IPS-NIHi11 (cell line): Measurements from ENCODE around the gene CPT1B.
"Not testable (repeated sequence)": the region's sequence is repeated elsewhere in the genome, so short reads cannot be mapped to it uniquely, and the experiment has no call there.

ENCODE experiments used
- DNase-seq: peaks from one replicate; pipeline ENCODE4 v3.0.0; 2012; ENCODE audit warnings: mixed read lengths, low spot score

Gene CPT1B

DNA sequence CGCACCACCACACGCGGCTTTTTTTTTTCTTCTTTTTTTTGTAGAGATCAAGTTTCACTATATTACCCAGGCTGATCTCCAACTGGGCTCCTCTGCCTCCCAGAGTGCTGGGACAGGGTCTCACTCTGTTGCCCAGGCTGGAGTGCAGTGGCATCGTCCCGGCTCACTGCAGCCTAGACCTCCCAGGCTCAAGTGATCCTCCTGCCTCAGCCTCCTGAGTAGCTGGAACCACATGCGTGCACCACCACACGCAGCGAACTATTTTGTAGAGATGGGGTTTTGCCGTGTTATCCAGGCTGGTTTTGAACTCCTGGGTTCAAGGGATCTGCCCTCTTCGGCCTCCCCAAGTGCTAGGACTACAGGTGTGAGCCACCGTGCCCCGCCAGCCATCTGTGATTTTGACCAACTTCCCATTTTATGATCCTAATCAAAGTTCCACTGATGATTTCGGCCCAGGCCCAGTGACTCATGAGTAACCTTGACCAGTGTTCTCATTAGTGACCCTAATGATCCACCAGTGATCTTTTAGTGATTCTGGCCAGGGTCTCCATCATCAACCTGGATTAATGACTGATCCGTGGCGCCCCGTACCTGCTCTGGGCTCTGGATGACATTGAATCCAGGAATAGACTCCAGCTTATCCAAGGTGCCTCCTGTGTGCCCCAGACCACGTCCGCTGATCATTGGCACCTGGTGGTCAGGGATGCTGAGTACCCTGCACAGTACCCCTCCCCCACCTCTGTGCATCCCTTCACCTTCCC is 50.1 kb downstream of the CPT1B start:
- DNase-seq = no peak

DNA sequence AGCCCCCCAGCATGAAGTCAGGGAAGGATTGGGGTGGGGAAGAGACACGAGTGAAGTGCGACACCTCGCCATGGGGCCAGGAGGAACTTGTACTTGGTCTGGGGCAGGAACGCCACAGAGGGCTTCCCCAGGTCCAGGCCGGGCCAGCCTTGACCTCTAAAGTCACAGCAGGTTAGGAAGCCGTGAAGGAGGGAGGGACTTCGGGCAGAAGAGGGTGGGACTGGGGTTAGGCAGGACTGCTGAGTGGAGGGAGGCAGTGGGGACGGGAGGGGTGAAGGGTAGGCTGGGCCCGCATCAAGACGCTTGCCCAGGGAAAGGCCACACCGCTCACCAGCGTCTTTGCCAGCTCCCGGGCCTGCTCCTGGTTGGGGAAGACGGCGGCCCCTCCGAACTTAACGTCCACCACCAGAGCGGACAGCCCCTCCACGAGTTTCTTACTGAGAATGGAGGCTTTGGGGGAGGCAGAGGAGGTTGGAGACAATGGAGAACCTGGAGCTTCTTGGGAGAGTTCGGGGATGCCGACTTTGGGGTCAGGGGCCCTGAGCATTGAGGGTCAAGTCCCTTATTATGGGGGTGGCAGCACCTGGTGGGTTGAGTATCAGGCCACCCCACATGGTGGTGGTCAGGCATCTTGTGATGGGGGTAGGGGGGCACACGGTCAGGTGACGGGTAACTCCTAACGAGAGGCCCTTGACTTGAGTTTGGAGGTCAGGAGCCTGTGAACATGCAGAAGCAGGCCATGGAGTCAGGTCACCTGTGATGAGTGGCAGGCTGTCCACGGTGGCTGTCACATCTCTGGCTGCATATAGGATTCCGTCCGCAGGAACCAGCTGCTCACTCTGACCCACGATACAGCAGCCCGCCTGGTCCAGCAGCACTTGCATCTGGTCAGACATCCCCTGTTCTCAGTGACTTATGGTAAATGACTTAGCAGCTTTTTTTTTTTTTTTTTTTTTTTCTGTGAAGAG is 51.1 kb downstream of the CPT1B start:
- DNase-seq = peak; percentile 71

DNA sequence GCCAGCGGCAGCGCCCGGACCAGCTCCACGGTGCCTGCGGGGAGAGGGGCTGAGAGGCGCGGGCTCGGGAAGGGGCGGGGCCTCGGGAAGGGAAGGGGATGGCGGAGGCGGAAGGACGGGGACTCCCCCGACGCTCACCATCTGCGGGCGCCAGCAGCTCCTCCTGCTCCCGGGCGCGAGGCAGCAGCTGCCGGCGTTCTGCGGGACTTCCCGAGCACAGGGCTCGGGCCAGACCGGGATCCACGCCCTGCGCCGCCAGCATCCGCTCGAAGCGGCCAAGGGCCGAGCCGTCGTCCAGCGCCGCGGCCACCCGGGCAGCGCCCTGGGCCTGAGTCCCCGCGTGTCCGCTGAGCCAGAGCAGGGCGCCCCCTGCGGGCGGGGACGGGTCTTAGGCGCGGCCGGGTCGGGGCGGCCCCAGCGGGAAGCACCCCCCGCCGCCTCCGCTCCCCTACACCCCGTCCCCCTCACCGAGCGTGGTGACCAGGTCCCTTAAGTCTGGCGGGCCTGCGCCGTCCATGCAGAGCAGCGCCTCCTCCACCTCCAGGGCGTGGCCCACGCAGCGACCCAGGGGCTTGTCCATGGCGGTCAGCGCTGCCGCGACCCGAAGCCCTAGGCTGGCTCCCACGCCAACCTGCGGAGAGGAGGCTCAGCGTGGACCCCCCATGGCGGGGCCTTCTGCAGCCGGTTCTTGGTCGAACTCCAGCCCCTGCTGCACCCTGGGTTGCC is 52.0 kb downstream of the CPT1B start:
- peak; percentile 85 for DNase-seq

DNA sequence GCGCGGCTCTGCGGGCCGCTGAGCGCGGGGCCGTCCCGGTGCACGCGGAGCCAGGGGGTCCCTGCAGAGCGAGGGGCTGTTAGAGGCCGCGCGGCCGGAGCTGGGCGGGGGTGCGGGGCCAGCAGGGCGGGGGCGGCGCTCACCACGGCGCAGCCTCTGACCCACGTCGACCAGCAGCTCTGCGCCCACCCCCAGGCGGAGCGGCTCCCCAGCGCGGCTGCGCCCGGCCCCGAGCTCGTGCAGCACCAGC is 52.4 kb downstream of the CPT1B start:
- DNase-seq = no peak

DNA sequence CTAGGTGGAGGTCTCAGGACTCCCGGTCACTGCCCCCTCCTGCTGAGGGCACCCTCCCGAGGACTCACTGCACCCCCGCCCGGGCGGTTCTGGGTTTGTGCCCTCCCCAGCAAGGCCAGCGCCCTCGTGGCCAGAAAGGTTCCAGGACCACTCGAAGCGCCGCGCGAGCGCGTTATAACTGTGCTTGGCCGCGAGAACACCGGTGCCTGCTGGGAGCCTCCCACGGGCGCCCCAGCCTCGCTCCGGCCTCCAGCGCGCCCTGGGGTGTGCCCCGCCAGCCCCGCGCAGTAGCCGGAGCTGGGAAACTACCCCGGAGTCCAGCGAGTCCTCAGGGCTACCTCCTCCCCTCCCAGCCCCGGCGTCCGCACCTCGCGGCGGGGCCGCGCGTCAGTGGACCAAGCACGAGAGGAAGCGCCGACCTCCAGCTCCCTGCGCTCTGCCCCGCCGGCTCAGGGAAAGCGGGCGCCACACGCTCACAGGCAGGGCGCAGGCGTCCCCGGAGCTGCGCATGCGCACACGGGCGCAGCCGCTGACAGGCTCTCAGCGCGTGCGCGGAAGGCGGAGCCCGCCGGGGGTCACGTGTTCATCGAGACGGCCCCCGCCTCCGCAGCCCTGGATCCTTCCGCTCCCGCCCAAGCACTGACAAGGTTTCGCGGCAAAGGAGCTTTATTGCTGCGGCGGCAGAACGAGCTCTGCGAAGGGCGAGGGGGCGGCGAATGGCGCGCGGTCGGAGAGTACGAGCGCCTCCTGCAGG is 52.9 kb downstream of the CPT1B start, which contains the start of gene SCO2:
Gene SCO2, minus strand, starts transcription at position 495 of the 754 bp plus-strand sequence. CDS start 1,187 bp downstream, outside the sequence.
- peak; percentile 99 for DNase-seq

DNA sequence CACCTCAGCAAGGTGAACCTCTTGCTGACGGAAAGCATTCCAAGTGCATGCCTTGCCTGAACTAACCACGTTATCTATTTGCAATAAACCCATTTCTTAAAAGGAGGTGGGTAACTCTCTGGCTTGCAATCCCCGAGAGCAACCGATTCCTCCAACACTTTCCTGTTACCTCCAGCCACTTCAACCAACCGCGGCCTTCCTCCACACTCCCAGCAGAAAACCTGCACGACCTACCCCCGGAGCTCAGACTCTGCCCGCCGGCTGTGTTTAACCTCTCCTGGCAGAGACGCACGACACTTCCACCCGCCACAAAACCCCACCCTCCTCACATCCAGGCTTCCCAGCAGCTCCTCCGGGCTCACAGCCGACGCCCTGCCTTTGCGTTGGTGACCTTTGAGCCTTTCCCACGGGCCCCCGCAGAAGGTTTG is 53.5 kb downstream of the CPT1B start:
- DNase-seq = no peak

DNA sequence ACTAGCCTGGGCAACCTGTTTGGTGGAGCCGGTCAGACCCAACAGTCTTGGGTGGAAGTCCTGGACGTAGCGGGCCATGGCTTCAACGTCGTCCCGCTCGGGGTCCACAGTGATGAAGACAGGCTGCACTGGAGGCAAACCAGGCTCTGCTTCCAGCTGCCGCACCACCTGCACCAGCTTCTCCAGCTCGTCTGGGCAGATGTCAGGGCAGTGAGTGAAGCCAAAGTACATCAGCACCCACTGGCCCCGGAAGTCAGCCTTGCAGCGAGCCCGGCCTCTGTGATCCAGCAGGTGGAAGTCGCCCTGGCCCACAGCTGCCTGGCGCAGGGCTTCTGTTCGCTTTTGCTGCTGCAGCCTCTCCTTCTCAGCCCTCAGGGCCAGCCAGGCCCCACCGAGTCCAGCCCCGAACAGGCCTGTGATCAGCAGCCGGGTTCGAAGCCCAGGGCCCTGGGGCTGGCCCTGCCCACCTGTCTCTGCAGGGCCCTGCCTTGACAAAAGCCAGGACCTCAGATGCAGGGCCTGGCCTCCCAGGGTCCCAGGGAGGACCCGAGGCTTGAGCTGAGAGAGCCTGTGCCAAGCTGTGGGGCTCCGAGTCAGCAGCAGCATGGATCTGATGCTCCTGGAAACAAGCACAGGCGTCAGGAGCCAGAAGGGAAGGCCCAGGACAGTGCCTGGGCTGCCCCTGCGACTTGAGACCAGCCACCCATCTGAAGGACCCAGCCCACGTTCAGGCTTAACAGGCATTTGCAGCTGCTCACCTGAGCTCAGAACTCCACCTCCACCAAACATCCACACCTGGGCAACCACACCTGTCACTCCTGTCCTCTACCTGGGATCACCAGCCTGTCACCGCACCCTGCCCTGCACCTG is 54.2 kb downstream of the CPT1B start:
- no peak for DNase-seq

DNA sequence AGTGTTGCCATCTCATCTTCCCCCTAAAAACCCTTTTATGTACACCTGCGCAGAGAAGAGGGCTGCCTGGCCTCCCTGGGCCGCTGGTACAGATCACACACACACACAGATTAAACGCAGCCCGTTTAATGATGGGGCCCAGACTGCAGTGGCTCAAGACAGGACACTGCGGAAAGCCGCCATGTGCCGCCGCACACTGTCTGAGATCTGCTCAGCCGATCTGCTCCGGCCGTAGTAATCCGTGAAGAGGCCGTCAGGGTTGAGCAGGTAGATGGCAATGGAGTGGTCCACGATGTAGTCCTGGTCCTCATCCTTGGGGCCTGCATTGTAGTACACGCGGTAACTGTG is 54.8 kb downstream of the CPT1B start:
- no peak for DNase-seq

DNA sequence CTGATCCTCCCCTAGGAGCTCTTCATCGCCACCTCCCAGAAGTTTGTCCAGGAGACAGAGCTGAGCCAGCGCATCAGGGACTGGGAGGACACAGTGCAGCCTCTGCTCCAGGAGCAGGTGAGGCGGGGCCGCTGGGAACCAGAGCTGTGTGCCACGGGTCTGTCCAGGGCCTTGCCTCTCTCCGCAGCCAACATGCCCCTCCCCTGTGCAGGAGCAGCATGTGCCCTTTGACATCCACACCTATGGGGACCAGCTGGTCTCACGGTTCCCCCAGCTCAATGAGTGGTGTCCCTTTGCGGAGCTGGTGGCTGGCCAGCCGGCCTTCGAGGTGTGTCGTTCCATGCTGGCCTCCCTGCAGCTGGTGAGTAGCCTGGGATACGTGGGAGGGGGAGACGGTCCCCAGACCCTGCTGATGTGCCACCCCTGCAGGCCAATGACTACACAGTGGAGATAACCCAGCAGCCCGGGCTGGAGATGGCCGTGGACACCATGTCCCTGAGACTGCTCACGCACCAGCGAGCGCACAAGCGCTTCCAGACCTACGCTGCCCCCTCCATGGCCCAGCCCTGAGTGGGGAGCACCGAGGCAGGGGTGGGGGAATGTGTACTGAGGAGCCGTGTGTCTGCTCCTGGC is 55.3 kb downstream of the CPT1B start:
- DNase-seq = no peak

DNA sequence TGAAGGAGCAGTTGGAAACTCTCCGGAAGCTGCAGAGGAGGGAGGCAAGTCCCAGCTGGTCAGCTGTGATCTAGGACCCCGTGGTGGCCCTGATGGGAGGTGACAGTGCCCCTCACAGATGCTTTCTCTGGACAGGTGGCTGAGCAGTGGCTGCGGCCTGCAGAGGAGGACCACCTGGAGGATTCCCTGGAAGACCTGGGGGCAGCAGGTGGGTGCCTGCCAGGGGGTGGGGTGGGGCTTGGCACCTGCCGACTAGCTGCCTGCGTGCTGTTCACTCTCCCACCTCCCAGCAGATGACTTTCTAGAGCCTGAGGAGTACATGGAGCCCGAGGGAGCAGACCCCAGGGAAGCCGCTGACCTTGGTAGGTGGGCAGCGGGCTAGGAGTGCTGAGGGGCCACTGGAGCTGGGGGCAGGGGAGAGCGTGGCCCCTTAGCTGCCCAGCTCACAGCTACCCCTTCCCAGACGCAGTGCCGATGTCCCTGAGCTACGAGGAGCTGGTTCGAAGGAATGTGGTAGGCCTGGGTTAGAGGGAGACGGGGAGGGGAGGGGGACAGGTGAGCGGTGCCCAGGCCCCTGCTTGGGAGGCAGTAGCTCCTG is 55.9 kb downstream of the CPT1B start:
- no peak for DNase-seq

DNA sequence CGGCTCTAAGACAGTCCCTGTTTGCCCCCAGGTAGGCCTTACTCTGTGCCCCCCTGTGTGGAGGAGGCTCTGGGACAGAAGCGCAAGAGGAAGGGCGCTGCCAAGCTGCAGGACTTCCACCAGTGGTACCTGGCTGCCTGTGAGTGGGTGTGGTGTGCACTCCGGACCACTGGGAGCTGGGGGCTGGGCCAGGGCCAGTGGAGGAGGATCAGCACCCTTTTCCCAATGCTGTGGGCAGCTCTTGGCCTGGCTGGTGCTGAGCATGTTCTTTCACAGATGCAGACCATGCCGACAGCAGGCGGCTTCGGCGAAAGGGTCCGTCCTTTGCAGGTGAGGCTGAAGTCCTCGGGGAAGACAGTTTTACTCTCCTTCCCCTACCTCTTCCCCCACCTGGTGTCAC is 56.5 kb downstream of the CPT1B start:
- DNase-seq = no peak

DNA sequence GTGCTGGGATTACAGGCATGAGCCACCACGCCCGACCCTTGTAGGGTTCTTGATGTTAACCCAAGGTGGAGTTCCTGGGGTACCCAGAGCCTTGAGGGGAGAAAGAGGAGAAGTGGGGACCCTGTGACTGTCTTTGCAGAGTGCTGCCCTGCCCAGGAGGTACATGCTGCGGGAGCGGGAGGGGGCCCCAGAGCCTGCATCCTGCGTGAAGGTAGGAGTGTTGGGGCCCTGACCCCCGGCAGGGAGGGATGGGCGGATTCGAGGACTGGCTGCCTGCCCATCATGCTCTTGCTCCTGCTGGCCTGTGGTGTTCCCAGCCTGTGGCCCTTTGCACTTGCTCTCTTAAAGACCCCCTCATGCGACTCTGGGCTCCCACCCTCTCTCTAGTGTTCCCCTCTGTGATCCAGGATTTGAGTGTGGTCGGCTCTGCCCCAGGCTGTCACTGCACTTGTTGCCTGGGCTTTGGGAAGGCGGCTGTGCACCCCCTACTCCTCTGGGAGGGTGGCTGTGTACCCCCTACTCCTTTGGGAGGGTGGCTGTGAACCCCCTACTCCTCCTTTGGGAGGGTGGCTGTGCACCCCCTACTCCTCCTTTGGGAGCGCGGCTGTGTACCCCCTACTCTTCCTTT is 57.3 kb downstream of the CPT1B start:
- DNase-seq = no peak

DNA sequence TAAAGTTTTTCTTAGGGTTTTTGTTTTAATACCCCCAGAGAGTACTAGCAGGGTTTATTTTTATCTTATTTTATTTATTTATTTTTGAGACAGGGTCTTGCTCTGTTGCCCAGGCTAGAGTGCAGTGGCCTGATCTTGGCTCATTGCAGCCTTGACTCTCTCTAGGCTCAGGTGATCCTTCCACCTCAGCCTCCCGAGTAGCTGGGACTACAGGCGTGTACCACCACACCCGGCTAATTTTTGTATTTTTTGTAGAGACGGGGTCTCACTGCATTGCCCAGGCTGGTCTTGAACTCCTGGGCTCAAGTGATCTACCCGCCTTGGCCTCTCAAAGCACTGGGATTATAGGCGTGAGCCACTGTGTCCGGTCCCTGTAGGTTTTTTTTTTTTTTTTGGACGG is 58.0 kb downstream of the CPT1B start:
- DNase-seq = not testable (repeated sequence)

DNA sequence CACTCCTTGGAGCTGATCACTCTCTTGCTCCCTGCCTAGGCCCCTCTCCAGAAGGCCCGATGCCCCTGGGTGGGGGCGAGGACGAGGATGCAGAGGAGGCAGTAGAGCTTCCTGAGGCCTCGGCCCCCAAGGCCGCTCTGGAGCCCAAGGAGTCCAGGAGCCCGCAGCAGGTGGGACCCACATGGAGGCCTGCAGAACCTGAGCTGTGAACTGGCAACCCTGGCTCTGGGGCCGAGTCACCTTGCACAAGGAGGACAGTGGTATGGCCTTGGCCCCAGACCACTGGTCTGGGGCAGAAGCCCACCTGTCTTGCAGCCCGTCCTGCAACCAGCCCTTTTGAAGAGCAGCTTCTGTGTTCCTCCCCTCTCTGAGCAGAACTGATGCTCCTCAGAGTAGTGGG is 59.1 kb downstream of the CPT1B start:
- no peak for DNase-seq
